HepG2 (cell line): Measurements from ENCODE around the gene PARP15. TPM values are rescaled to one million over a fixed set of nuclear protein-coding genes. Genes with fewer than 3 reads are reported as not detected.

ENCODE experiments used
- AKAP8 ChIP-seq: sonication (generic); formaldehyde crosslinking; IDR thresholded peaks from 2 replicates; pipeline ENCODE4 v1.5.1; 2020; ENCODE audit warnings: mild to moderate bottlenecking, missing genetic modification reagents
- CENPT ChIP-seq: sonication (generic); formaldehyde crosslinking; IDR thresholded peaks from 2 replicates; pipeline ENCODE4 v1.8.0; 2022; ENCODE audit warnings: low read depth, mild to moderate bottlenecking, moderate library complexity, missing genetic modification reagents
- DMAP1 ChIP-seq: IDR thresholded peaks from 2 replicates; pipeline ENCODE4 v1.6.1; 2016
- DRAP1 ChIP-seq: IDR thresholded peaks from 2 replicates; pipeline ENCODE4 v1.6.1; 2016; ENCODE audit warnings: missing genetic modification reagents, missing compliant biosample characterization
- FOXP1 ChIP-seq, 2 experiments: fragments of 450-650 bp in 1 of 2; IDR thresholded peaks; 2 replicates each; pipeline ENCODE4 v1.6.1; 2017 to 2018; ENCODE audit warnings: antibody characterized with exemption in 1 of 2
- HMG20A ChIP-seq: IDR thresholded peaks from 2 replicates; pipeline ENCODE4 v1.6.1; 2016; ENCODE audit warnings: borderline replicate concordance
- JUNB ChIP-seq: sonication (generic); formaldehyde crosslinking; IDR thresholded peaks from 2 replicates; pipeline ENCODE4 v1.8.0; 2022; ENCODE audit warnings: missing genetic modification reagents, mild to moderate bottlenecking, borderline replicate concordance
- KAT8 ChIP-seq: IDR thresholded peaks from 2 replicates; pipeline ENCODE4 v1.6.1; 2016; ENCODE audit warnings: missing genetic modification reagents, missing compliant biosample characterization
- KDM4B ChIP-seq: sonication (generic); formaldehyde crosslinking; IDR thresholded peaks from 2 replicates; pipeline ENCODE4 v1.4.0; 2020; ENCODE audit warnings: missing genetic modification reagents
- MIER2 ChIP-seq: IDR thresholded peaks from 2 replicates; pipeline ENCODE4 v1.6.1; 2016; ENCODE audit warnings: missing biosample characterization, missing genetic modification reagents
- NR2F6 ChIP-seq, 2 experiments: IDR thresholded peaks; 2 replicates each; pipeline ENCODE4 v1.6.1; 2016; ENCODE audit warnings: antibody characterized with exemption in 1 of 2, mild to moderate bottlenecking in 1 of 2
- PRDM10 ChIP-seq: sonication (generic); formaldehyde crosslinking; IDR thresholded peaks from 2 replicates; pipeline ENCODE4 v1.4.0; 2020; ENCODE audit warnings: low read depth, missing genetic modification reagents
- RAD21 ChIP-seq: fragments of 450-650 bp; formaldehyde crosslinking; IDR thresholded peaks from 2 replicates; pipeline ENCODE4 v1.5.0; 2020; ENCODE audit warnings: mild to moderate bottlenecking
- TBL1XR1 ChIP-seq: fragments of 150-350 bp; IDR thresholded peaks from 2 replicates; pipeline ENCODE4 v1.6.1; 2014; ENCODE audit warnings: borderline replicate concordance, low read length; ENCODE audit not compliant: partially characterized antibody
- YEATS4 ChIP-seq: sonication (generic); formaldehyde crosslinking; IDR thresholded peaks from 2 replicates; pipeline ENCODE4 v1.4.0; 2020; ENCODE audit warnings: missing genetic modification reagents, borderline replicate concordance
- ZFP82 ChIP-seq: sonication (generic); formaldehyde crosslinking; IDR thresholded peaks from 2 replicates; pipeline ENCODE4 v1.5.1; 2020; ENCODE audit warnings: mild to moderate bottlenecking, missing genetic modification reagents, borderline replicate concordance
- ZFY ChIP-seq: sonication (generic); formaldehyde crosslinking; IDR thresholded peaks from 2 replicates; pipeline ENCODE4 v1.4.0; 2020; ENCODE audit warnings: missing genetic modification reagents
- ZMYM3 ChIP-seq: sonication (generic); formaldehyde crosslinking; IDR thresholded peaks from 2 replicates; pipeline ENCODE4 v1.5.1; 2020; ENCODE audit warnings: mild to moderate bottlenecking, missing genetic modification reagents
- ZNF121 ChIP-seq: sonication (generic); formaldehyde crosslinking; IDR thresholded peaks from 2 replicates; pipeline ENCODE4 v1.5.0; 2020; ENCODE audit warnings: mild to moderate bottlenecking, missing genetic modification reagents
- ZNF780A ChIP-seq: sonication (generic); formaldehyde crosslinking; IDR thresholded peaks from 2 replicates; pipeline ENCODE4 v1.8.0; 2022; ENCODE audit warnings: mild to moderate bottlenecking, missing genetic modification reagents, moderate library complexity
- ZNF883 ChIP-seq: sonication (generic); formaldehyde crosslinking; IDR thresholded peaks from 2 replicates; pipeline ENCODE4 v1.5.1; 2020; ENCODE audit warnings: mild to moderate bottlenecking, missing genetic modification reagents; ENCODE audit errors: not compliant biosample characterization
- ZSCAN21 ChIP-seq: sonication (generic); formaldehyde crosslinking; IDR thresholded peaks from 2 replicates; pipeline ENCODE4 v1.8.0; 2022; ENCODE audit warnings: mild to moderate bottlenecking, missing genetic modification reagents, moderate library complexity, borderline replicate concordance
- polyA plus RNA-seq, 8 experiments: library from polyadenylated mRNA; depleted of rRNA in 3 of 8; stranded (reverse) in 7 of 8; unstranded in 1 of 8; fragments of >200 nt; fragmentation: Illumina TruSeq in 4 of 8; extraction: Trizol in 4 of 8; gene quantifications; 2 replicates each; pipeline versions ENCODE4 v1.2.1 to v1.2.3, GENCODE V29; 2011 to 2016; ENCODE audit warnings: low read depth in 4 of 8, missing spikeins in 1 of 8, mixed read lengths in 1 of 8; ENCODE audit not compliant: insufficient read depth in 1 of 8
- total RNA-seq, 5 experiments: library from RNA; depleted of rRNA; stranded (reverse); fragments of >200 nt; fragmentation: Illumina TruSeq; extraction: Trizol; gene quantifications; 2 replicates each; pipeline ENCODE4 v1.2.3, GENCODE V29; 2016; ENCODE audit warnings: low read depth in 1 of 5
- TF ChIP-seq, protein P1 (sequence below): sonication (generic); formaldehyde crosslinking; IDR thresholded peaks from 2 replicates; pipeline ENCODE4 v1.4.0; 2020; ENCODE audit warnings: missing genetic modification reagents

PARP15 gene
- total and polyA plus RNA-seq, 2 of the 13 experiments (the other 11 are each of a cell fraction or from before 2014, with no cell fraction given): 0.02 TPM; not detected in 1

- TF ChIP-seq TBL1XR1 (peak; percentile 94), ZNF780A (CRISPR knock-in tag) (peak; percentile 65; the same call in 1 of the 2 replicates), PRDM10 (CRISPR knock-in tag) (peak; percentile 73), ZSCAN21 (CRISPR knock-in tag) (peak; percentile 71; the same call in 1 of the 2 replicates), ZMYM3 (CRISPR knock-in tag) (peak; percentile 60; the same call in 1 of the 2 replicates), MIER2 (CRISPR knock-in tag) (peak; percentile 65), HMG20A (CRISPR knock-in tag) (peak; percentile 99), RAD21 (CRISPR knock-in tag) (peak; percentile 54; the same call in 1 of the 2 replicates), ZNF121 (CRISPR knock-in tag) (peak; percentile 68; the same call in 1 of the 2 replicates), ZFY (peak; percentile 36), DRAP1 (CRISPR knock-in tag) (0 out of 2 replicates have a peak, but pooled peaks have one; percentile 11), NR2F6 (IDR thresholded peaks at IDR 0.05) (peak; percentile 94), NR2F6 (CRISPR knock-in tag; IDR thresholded peaks at IDR 0.05) (peak; percentile 95), AKAP8 (CRISPR knock-in tag) (peak; percentile 94), YEATS4 (CRISPR knock-in tag) (peak; percentile 71), FOXP1 (IDR thresholded peaks at IDR 0.05) (peak; percentile 89), FOXP1 (CRISPR knock-in tag; IDR thresholded peaks at IDR 0.05) (peak; percentile 98), JUNB (CRISPR knock-in tag) (peak; percentile 80; the same call in 1 of the 2 replicates), ZNF883 (CRISPR knock-in tag) (peak; percentile 26), DMAP1 (CRISPR knock-in tag) (peak; percentile 48), KDM4B (peak; percentile 78; the same call in 1 of the 2 replicates), KAT8 (CRISPR knock-in tag) (peak; percentile 80), ZFP82 (CRISPR knock-in tag) (peak; percentile 72; the same call in 1 of the 2 replicates), CENPT (CRISPR knock-in tag) (peak; percentile 57; the same call in 1 of the 2 replicates)
- TF ChIP-seq, protein P1, sequence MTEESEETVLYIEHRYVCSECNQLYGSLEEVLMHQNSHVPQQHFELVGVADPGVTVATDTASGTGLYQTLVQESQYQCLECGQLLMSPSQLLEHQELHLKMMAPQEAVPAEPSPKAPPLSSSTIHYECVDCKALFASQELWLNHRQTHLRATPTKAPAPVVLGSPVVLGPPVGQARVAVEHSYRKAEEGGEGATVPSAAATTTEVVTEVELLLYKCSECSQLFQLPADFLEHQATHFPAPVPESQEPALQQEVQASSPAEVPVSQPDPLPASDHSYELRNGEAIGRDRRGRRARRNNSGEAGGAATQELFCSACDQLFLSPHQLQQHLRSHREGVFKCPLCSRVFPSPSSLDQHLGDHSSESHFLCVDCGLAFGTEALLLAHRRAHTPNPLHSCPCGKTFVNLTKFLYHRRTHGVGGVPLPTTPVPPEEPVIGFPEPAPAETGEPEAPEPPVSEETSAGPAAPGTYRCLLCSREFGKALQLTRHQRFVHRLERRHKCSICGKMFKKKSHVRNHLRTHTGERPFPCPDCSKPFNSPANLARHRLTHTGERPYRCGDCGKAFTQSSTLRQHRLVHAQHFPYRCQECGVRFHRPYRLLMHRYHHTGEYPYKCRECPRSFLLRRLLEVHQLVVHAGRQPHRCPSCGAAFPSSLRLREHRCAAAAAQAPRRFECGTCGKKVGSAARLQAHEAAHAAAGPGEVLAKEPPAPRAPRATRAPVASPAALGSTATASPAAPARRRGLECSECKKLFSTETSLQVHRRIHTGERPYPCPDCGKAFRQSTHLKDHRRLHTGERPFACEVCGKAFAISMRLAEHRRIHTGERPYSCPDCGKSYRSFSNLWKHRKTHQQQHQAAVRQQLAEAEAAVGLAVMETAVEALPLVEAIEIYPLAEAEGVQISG (CRISPR knock-in tag): peak; percentile 48; the same call in 1 of the 2 replicates
Observed at GRCh38 chr3:122651233-122651907, 73.9 kb downstream of the PARP15 start (continued).
